Measurements from ENCODE around the gene ADAMTS15. TPM values are rescaled to one million over a fixed set of nuclear protein-coding genes. Genes with fewer than 3 reads are reported as not detected.
A peak's percentile ranks its signal among the peaks of the same experiment; 100 is the strongest.

ADAMTS15 gene
- total RNA-seq, 2 donors from 2014 or later = 4.0 to 9.9 TPM

GRCh38 chr11:130486987-130487923 is 38.8 kb downstream of the ADAMTS15 start:
- no peak for DNase-seq
- Histone ChIP-seq H3K27me3 (no peaks in the 10 kb centered on the region), H3K4me1 (peaks cover 5% of the 10 kb centered on the region), H3K27ac (no peak overlapping the region), H3K4me3 (no peak overlapping the region), H3K36me3 (no peaks in the 10 kb centered on the region), H3K9ac (ENCODE audit: low read depth in 2 of 2, low read length in 2 of 2) (no peak overlapping the region), H3K9me3 (no peaks in the 10 kb centered on the region)
- TF ChIP-seq, protein P1, sequence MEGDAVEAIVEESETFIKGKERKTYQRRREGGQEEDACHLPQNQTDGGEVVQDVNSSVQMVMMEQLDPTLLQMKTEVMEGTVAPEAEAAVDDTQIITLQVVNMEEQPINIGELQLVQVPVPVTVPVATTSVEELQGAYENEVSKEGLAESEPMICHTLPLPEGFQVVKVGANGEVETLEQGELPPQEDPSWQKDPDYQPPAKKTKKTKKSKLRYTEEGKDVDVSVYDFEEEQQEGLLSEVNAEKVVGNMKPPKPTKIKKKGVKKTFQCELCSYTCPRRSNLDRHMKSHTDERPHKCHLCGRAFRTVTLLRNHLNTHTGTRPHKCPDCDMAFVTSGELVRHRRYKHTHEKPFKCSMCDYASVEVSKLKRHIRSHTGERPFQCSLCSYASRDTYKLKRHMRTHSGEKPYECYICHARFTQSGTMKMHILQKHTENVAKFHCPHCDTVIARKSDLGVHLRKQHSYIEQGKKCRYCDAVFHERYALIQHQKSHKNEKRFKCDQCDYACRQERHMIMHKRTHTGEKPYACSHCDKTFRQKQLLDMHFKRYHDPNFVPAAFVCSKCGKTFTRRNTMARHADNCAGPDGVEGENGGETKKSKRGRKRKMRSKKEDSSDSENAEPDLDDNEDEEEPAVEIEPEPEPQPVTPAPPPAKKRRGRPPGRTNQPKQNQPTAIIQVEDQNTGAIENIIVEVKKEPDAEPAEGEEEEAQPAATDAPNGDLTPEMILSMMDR (IDR thresholded peaks at IDR 0.05) = no peak
- intact Hi-C loops (cut with DNase I) = no loop called here

- Histone ChIP-seq H3K4me1 (peaks cover 5% of the 10 kb centered on the region), H3K9ac (ENCODE audit: low read depth in 2 of 2, low read length in 2 of 2) (no peak overlapping the region), H3K4me3 (no peak overlapping the region), H3K27me3 (no peaks in the 10 kb centered on the region), H3K27ac (peak overlapping the region; percentile 55), H3K9me3 (no peaks in the 10 kb centered on the region), H3K36me3 (no peaks in the 10 kb centered on the region)
- DNase-seq = peak; percentile 48
- intact Hi-C loops (cut with DNase I) = no loop called here
- TF ChIP-seq, protein P1 (IDR thresholded peaks at IDR 0.05) = no peak
Observed at GRCh38 chr11:130487924-130488815, 39.7 kb downstream of the ADAMTS15 start.

GRCh38 chr11:130488848-130489584 is 40.6 kb downstream of the ADAMTS15 start:
- no peaks in the 10 kb centered on the region for H3K36me3 ChIP-seq
- intact Hi-C loops (cut with DNase I) = no loop called here
- no peak overlapping the region for H3K9ac ChIP-seq (ENCODE audit: low read depth in 2 of 2, low read length in 2 of 2)
- no peak overlapping the region for H3K4me3 ChIP-seq
- no peak for DNase-seq
- TF ChIP-seq, protein P1 (IDR thresholded peaks at IDR 0.05) = no peak
- H3K4me1 ChIP-seq = peaks cover 5% of the 10 kb centered on the region
- H3K9me3 ChIP-seq = no peaks in the 10 kb centered on the region
- peak overlapping the region; percentile 55 for H3K27ac ChIP-seq
- H3K27me3 ChIP-seq = no peaks in the 10 kb centered on the region

DNA sequence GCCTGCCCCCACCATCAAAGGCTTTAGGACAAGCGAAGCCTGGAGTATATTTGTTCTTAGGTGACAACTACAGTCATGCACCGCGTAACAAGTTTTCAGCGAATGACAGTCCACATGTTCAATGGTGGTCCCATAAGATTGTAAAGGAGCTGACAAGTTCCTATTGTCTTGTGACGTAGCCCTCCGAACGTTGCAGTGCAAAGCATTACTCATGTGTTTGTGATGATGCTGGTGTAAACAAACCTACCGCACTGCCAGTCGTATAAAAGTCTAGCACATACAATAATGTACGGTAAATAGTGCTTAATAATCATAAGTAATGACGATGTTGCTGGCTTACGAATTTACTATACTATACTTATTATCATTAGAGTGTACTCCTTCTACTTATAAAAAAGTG is 41.3 kb downstream of the ADAMTS15 start:
- H3K4me3 ChIP-seq = no peak overlapping the region
- H3K9me3 ChIP-seq = no peaks in the 10 kb centered on the region
- peaks cover 5% of the 10 kb centered on the region for H3K4me1 ChIP-seq
- TF ChIP-seq, protein P1 (IDR thresholded peaks at IDR 0.05) = no peak
- no peak overlapping the region for H3K9ac ChIP-seq (ENCODE audit: low read depth in 2 of 2, low read length in 2 of 2)
- intact Hi-C loops (cut with DNase I) = no loop called here
- no peaks in the 10 kb centered on the region for H3K36me3 ChIP-seq
- no peak for DNase-seq
- H3K27me3 ChIP-seq = no peaks in the 10 kb centered on the region
- no peak overlapping the region for H3K27ac ChIP-seq

Data from colonic mucosa (tissue), 4 donors.